ENCODE results near the gene GHR. TPM values are rescaled to one million over a fixed set of nuclear protein-coding genes. Genes with fewer than 3 reads are reported as not detected.

GHR gene
- total RNA-seq, 1 experiment from 2014 or later: 0.05 TPM

DNA sequence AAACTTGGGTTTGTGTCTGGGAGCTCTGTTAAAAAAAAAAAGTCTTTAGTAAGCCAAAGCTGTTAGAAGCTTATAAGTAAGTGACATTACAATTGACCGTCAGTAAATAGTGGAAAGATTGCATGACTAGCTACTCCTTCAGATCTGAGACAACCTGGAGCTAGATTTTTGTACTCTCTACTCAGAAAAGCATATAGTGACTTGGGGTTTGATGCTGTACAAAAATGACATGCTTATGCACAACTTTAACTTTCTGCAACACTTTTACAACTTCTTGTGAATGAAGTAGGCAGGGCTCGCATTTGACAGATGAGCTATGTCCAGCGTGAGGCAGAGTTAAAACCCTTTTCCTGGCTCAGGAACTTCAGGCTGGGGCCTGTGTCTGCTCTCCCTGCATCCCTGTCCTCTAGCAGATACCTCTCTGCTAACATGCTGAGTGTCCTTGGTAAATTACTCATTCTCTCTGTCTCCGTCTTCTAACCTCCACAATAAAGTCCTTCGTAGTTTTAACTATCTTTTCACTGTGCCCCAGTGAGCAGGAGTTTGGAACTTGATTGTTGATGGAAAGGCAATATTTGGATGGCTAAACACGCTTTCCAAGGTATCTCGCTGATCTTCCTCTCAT, 471 bp upstream of the GHR start:
- H3K9me3 ChIP-seq (replicated peaks): no peaks in the 10 kb centered on the region
- no peak overlapping the region for H3K27ac ChIP-seq
- H3K27me3 ChIP-seq (replicated peaks): peaks cover 23% of the 10 kb centered on the region
- H3K4me1 ChIP-seq (replicated peaks): peaks cover 8% of the 10 kb centered on the region
- no peak for DNase-seq (ENCODE audit: low read depth in 1 of 2, low spot score in 2 of 2)
- H3K36me3 ChIP-seq: no peaks in the 10 kb centered on the region
- H3K4me3 ChIP-seq: peak overlapping the region; percentile 37; the same call in 1 of the 2 replicates

DNA sequence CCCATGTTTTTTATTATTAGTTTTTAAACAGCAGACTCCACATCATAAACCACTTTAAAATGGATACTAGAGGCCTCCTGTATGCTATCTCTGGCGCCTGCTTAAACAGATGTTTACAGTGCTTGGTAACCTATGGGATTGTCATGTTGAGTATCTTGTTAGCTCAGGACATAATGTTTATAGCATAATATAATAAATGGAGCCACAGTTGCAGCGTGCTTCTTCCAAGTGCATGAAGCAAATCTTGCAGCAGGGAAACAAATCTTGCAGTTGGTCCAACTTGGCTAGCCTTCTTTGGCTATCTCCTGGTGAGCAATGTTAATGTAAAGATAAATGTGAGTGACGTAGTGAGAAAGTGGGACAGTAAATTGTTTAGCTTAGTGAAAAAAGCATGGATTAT, 2.8 kb downstream of the GHR start:
- H3K27me3 ChIP-seq (replicated peaks): peaks cover 23% of the 10 kb centered on the region
- no peaks in the 10 kb centered on the region for H3K36me3 ChIP-seq
- H3K27ac ChIP-seq: no peak overlapping the region
- H3K9me3 ChIP-seq (replicated peaks): no peaks in the 10 kb centered on the region
- H3K4me3 ChIP-seq: no peak overlapping the region
- DNase-seq (ENCODE audit: low read depth in 1 of 2, low spot score in 2 of 2): no peak
- H3K4me1 ChIP-seq (replicated peaks): peaks cover 8% of the 10 kb centered on the region

DNA sequence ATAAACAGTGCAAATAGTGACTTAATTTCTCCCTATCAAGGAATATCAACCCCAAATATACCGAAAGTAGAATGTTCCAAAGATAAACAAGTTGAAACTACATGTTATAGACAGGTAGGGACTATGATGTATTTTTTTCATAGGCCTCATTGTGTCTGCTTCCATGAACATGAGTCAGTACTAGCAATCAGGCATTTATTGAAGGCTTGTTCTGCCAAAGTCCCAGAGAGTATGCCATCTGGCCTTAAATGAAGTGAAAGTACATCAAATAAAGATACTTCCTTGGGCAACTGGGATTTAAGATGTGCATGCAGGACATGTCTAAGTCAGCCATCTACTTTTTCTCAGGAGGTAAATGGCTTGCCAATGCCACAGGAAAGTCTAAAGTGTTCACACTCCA, 6.5 kb downstream of the GHR start:
- Histone ChIP-seq H3K36me3 (no peaks in the 10 kb centered on the region), H3K4me3 (no peak overlapping the region), H3K27ac (no peak overlapping the region), H3K27me3 (replicated peaks) (peaks cover 18% of the 10 kb centered on the region), H3K9me3 (replicated peaks) (no peaks in the 10 kb centered on the region), H3K4me1 (replicated peaks) (peaks cover under 1% of the 10 kb centered on the region)
- DNase-seq (ENCODE audit: low read depth in 1 of 2, low spot score in 2 of 2): no peak

DNA sequence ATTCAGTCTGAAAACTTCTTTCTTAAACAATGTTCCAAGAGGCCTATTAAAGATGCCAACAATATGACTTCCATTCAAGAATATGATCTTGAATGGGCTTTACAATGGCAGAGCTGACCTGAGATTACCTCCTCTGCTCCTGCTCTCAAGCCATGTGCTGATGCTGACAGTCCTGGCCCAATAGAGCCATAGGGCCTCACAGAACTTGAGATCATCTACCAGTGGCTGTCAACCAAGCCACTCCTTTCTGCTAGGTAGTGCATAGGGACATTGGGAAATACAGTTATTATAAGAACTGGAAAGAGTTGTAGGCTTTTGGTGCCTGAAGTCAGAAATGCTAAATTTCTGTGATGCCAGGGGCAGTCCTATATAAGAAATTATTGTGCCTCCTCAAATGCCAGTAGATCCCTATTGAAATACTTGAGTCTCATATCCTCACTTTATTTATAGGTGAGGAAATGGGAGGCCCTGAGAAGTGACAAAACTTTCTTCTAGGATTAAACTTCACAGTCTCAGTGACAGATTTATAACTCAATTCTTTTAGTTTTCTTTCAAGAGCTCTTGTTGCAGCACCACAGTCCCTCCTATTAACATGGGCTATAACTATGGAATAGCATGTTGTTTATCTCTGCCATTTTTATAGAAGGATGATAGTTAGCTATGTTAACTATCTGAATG, 10.9 kb downstream of the GHR start:
- H3K4me1 ChIP-seq (replicated peaks): no peaks in the 10 kb centered on the region
- H3K9me3 ChIP-seq (replicated peaks): no peaks in the 10 kb centered on the region; the same call in 1 of the 2 replicates
- no peak overlapping the region for H3K4me3 ChIP-seq
- DNase-seq (ENCODE audit: low read depth in 1 of 2, low spot score in 2 of 2): no peak
- H3K27ac ChIP-seq: no peak overlapping the region
- H3K36me3 ChIP-seq: no peaks in the 10 kb centered on the region
- H3K27me3 ChIP-seq (replicated peaks): no peaks in the 10 kb centered on the region

DNA sequence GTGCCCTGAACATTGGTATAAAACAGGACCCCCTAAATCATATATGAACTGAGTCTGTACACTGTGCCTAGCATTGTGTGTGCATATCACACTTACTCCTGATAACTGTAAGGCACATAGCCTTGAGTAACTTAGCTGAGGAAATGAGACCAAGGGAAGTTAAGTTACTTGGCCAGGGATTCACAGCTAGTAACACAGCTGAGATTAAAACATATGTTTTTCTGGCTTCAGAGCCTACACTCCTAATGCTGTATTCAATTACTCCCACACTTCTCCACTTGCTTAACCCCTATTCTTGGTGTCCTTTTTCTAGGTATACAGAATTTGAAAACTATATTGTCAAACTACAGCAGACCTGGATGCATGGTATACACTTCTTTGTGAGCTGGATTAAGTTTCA, 12.8 kb downstream of the GHR start:
- H3K9me3 ChIP-seq (replicated peaks): no peaks in the 10 kb centered on the region; the same call in 1 of the 2 replicates
- DNase-seq (ENCODE audit: low read depth in 1 of 2, low spot score in 2 of 2): no peak
- no peaks in the 10 kb centered on the region for H3K36me3 ChIP-seq
- no peak overlapping the region for H3K27ac ChIP-seq
- no peak overlapping the region for H3K4me3 ChIP-seq
- no peaks in the 10 kb centered on the region for H3K4me1 ChIP-seq (replicated peaks)
- no peaks in the 10 kb centered on the region for H3K27me3 ChIP-seq (replicated peaks)

DNA sequence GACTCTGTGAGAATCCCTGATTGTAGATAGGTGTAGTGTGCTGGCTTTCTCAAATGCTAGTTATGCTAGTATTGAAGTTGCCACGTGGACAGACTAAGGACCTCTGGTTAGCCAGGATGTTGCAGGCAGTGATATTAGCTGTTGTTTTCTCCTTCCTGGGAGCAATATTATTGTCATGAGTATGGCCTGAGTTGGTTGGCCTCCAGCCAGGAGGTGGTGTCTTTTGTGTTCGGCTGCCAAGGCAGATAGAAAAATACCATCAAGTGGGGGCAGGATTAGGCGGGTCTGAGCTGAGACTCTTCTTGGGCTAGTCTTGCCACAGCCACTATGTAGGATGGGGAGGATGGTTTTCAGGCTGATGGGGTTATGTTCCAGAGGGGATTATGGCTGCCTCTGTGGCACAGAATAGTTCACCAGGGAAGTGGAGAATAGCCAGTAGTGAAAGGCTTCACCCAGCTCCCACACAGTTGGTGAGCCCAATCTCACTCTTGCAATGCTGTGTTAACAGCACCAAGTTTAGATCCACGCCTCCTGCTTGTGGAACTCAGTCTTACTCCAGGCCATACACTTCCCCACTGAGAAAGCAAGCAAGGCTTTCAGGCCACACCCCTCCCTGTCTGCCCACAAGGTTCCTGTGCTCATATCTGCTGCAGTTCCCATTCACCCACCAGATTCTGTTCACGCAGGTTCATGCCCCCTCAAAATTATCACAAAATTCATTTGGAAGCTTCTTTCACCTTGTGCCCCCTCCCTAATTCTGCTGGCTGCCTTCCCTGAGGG, 31.2 kb downstream of the GHR start:
- DNase-seq (ENCODE audit: low read depth in 1 of 2, low spot score in 2 of 2): no peak
- no peaks in the 10 kb centered on the region for H3K36me3 ChIP-seq
- no peaks in the 10 kb centered on the region for H3K4me1 ChIP-seq (replicated peaks)
- H3K27me3 ChIP-seq (replicated peaks): no peaks in the 10 kb centered on the region
- no peak overlapping the region for H3K4me3 ChIP-seq
- no peaks in the 10 kb centered on the region for H3K9me3 ChIP-seq (replicated peaks)
- H3K27ac ChIP-seq: no peak overlapping the region

DNA sequence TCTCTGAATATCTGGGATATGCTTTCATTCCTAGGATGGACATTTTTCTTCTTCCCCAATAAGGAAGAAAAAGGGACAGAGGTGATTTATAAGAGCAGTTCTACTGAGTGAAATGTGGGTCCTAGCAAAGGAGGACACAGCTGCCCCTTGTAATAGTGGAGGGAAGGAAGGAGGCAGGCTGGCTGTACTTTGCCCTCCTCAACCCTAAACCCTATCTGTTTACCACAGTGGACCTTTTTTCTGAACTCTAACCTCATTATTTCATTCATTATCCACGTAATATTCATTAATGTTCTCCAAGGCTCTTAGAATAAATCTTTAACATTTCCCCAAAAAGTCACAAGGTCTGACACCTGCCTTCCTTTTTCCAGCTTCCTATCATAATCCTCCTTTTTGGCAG, 37.8 kb downstream of the GHR start:
- no peak overlapping the region for H3K27ac ChIP-seq
- DNase-seq (ENCODE audit: low read depth in 1 of 2, low spot score in 2 of 2): no peak
- no peaks in the 10 kb centered on the region for H3K27me3 ChIP-seq (replicated peaks)
- no peak overlapping the region for H3K4me3 ChIP-seq
- no peaks in the 10 kb centered on the region for H3K36me3 ChIP-seq
- no peaks in the 10 kb centered on the region for H3K9me3 ChIP-seq (replicated peaks)
- no peaks in the 10 kb centered on the region for H3K4me1 ChIP-seq (replicated peaks)

DNA sequence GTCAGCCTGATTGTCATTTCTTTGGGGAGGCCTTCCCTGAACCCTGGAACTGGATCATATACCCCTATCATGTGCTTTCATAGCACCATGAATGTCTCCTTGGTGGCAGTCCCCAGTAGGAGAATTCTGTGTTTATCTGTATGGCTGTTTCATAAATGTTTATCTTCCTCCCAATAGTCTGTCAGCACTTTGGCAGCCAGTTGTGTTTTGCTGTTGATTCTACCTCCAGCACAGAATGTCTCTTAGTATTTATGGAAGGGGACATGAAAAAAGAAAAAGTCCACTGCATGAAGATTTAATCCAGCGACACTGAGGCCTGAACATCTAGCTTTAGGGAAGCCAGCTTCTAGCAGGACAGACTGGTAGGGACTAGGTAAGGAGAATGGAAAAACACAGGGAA, 38.3 kb downstream of the GHR start:
- H3K36me3 ChIP-seq: no peaks in the 10 kb centered on the region
- no peak overlapping the region for H3K4me3 ChIP-seq
- no peak for DNase-seq (ENCODE audit: low read depth in 1 of 2, low spot score in 2 of 2)
- no peaks in the 10 kb centered on the region for H3K4me1 ChIP-seq (replicated peaks)
- no peaks in the 10 kb centered on the region for H3K27me3 ChIP-seq (replicated peaks)
- H3K27ac ChIP-seq: no peak overlapping the region
- H3K9me3 ChIP-seq (replicated peaks): no peaks in the 10 kb centered on the region

DNA sequence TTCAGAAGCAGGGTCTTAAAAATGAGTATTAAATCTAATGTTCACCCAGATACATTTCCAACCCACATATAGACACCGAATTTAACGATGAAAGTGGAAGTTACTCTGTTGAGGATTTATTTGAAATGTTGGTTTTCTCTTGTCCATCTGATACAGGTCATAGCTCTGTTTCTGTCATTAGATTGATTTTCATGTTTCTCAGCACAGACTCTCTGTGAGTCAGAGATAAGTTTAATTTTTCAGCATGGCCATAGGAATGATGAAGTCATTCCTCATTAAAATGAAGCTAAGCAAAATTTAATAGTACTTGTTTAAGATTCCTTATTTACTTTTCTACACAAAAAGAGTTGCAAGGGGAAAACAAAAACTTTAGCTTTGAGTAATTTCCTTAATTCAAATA, 38.8 kb downstream of the GHR start:
- DNase-seq (ENCODE audit: low read depth in 1 of 2, low spot score in 2 of 2): no peak
- H3K4me1 ChIP-seq (replicated peaks): no peaks in the 10 kb centered on the region
- H3K36me3 ChIP-seq: no peaks in the 10 kb centered on the region
- H3K4me3 ChIP-seq: no peak overlapping the region
- no peak overlapping the region for H3K27ac ChIP-seq
- H3K9me3 ChIP-seq (replicated peaks): no peaks in the 10 kb centered on the region
- no peaks in the 10 kb centered on the region for H3K27me3 ChIP-seq (replicated peaks)

DNA sequence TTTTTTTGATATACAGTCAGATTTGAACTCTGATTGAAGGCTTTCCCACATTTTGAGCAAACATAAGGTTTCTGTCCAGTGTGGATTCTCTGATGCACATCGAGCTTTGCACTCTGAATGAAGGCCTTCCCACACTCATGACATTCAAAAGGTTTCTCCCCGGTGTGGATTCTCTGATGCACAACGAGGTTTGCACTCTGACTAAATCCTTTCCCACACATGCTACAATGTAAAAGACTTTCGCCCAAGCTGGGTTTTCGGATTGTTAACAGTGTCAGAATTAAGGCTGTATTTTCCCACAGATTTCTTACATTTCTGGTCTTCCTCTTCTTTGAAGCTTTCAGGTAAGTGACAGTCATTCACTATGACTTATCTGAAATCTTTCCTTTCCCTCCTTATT, 44.3 kb downstream of the GHR start:
- H3K27me3 ChIP-seq (replicated peaks): no peaks in the 10 kb centered on the region
- no peaks in the 10 kb centered on the region for H3K4me1 ChIP-seq (replicated peaks)
- no peak overlapping the region for H3K27ac ChIP-seq
- H3K9me3 ChIP-seq (replicated peaks): no peaks in the 10 kb centered on the region
- no peaks in the 10 kb centered on the region for H3K36me3 ChIP-seq
- DNase-seq (ENCODE audit: low read depth in 1 of 2, low spot score in 2 of 2): no peak
- no peak overlapping the region for H3K4me3 ChIP-seq

DNA sequence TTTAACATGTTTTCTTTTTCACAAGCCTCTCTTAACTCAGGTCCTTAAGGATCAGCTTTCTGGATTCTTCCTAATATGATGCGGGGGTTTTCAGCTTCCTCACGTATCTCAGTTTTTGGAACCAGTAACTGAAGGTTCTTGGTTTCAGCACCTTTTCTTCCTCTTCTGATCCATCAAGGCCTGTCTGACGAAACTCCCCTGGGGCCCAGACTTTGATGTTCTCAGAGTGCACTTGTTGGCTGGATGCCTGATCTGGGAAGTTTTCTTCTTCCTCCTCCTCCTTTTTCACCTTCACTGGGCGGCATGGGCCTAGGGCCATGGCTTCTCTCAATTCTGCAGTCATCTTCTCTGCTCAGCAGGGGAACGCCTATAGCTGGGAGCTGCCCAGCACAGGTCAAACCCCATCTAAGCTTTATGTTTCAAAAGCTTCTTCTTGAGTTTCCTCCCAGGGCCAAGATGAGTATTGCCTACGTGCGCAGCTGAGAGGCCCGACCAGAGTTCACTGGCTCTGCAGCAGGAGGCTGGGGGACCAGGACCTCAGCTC, 44.8 kb downstream of the GHR start:
- Histone ChIP-seq H3K4me3 (no peak overlapping the region), H3K9me3 (replicated peaks) (no peaks in the 10 kb centered on the region), H3K27ac (no peak overlapping the region), H3K4me1 (replicated peaks) (no peaks in the 10 kb centered on the region), H3K27me3 (replicated peaks) (no peaks in the 10 kb centered on the region), H3K36me3 (no peaks in the 10 kb centered on the region)
- no peak for DNase-seq (ENCODE audit: low read depth in 1 of 2, low spot score in 2 of 2)

DNA sequence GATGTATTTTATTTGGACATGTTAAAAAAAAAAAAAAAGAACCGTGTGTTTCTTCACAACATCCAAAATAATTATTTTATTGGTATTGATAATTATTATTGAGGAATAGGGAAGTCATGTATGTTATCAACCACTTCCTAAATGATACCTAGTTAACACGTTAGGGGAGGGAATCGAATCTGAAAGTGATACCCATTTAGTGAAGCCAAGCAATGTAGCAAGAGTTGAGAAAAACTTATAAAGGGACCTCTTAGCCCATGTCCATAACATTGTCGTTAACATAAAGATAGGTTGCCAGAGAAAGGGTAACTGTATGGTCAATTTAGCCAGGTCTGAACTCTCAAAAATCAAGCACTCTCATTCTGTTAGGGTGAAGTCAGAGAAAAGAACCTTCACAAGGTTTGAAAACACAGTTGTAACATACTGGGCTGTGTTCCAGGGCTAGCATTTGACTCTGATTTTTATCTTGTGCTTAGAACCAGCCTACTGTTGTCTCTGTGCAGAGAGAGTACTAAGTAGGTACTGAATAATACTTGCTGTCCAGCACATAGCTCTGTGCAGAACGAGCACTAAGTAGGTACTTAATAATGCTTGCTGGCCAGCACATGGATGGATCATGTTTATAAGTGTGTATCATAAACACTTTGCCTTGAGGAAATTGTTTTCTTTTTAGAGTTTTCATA, 60.4 kb downstream of the GHR start:
- Histone ChIP-seq H3K27ac (no peak overlapping the region), H3K36me3 (no peaks in the 10 kb centered on the region)
- DNase-seq (ENCODE audit: low read depth in 1 of 2, low spot score in 2 of 2): no peak

DNA sequence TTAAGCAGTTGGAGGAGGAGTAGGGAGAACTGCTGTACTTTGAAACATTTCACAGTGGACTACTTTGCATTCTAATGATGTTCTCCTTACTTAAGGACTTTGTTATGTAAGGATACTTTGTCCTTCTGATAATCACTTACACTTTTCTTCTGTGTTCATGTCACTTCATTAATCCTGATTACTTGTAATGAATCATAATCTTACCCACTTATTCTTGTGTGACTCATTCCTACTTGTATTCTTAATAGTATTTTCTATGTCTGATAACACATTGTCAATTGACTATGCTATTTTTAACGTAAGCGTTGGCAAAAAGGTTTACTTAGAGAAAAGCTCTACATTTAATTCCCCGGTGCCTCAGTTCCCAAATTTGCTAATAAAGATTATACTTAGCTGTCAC, 63.8 kb downstream of the GHR start:
- Histone ChIP-seq H3K4me1 (replicated peaks) (no peaks in the 10 kb centered on the region), H3K4me3 (no peak overlapping the region), H3K27ac (no peak overlapping the region), H3K9me3 (replicated peaks) (no peaks in the 10 kb centered on the region), H3K36me3 (no peaks in the 10 kb centered on the region), H3K27me3 (replicated peaks) (no peaks in the 10 kb centered on the region)
- DNase-seq (ENCODE audit: low read depth in 1 of 2, low spot score in 2 of 2): no peak

More for the DNA sequence above, 60.4 kb downstream of the GHR start:
- Histone ChIP-seq H3K4me1 (replicated peaks) (no peaks in the 10 kb centered on the region), H3K4me3 (no peak overlapping the region), H3K27me3 (replicated peaks) (no peaks in the 10 kb centered on the region), H3K9me3 (replicated peaks) (no peaks in the 10 kb centered on the region)
